Loucy (cell line): ENCODE measurements around the gene PRR7.

Experiments
- EZH2phosphoT487 ChIP-seq: fragments of 200-600 bp; IDR thresholded peaks from 2 replicates; pipeline ENCODE4 v1.6.1; 2018; ENCODE audit warnings: antibody characterized with exemption, mild to moderate bottlenecking, moderate library complexity, borderline replicate concordance
- TF ChIP-seq, protein P1 (sequence below): fragments of 200-600 bp; sonication (generic); conservative IDR thresholded peaks from 2 replicates; pipeline ENCODE4 v1.5.1; 2014; ENCODE audit warnings: mild to moderate bottlenecking, antibody characterized with exemption, low read length

DNA sequence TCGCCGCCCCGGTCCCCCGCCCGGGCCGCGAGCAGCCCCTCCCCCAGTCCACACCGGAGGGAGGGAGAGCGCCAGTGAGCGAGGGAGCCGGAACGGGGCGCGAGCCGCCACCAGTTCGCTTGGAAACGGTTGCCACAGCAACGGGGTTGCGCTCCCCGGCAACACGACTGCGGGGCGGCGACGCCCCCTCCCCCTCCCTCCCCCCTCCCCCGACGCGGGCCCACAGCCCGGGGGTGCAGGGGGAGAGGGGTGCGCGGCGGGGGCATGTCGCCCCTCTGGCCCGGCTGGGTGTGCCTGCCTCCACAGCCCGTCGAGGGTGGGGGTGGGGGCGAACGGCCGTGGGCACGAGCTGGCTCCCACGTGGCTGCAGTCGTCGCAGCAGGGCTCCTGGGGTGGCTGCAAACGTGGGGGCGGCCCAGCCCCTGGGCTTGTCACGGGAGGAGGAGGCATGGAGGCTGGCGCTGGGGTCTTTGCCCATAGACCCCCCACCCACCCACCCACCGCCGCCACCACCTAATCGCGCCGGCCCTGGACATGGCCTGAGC is 524 bp downstream of the PRR7 start:
- TF ChIP-seq, protein P1, sequence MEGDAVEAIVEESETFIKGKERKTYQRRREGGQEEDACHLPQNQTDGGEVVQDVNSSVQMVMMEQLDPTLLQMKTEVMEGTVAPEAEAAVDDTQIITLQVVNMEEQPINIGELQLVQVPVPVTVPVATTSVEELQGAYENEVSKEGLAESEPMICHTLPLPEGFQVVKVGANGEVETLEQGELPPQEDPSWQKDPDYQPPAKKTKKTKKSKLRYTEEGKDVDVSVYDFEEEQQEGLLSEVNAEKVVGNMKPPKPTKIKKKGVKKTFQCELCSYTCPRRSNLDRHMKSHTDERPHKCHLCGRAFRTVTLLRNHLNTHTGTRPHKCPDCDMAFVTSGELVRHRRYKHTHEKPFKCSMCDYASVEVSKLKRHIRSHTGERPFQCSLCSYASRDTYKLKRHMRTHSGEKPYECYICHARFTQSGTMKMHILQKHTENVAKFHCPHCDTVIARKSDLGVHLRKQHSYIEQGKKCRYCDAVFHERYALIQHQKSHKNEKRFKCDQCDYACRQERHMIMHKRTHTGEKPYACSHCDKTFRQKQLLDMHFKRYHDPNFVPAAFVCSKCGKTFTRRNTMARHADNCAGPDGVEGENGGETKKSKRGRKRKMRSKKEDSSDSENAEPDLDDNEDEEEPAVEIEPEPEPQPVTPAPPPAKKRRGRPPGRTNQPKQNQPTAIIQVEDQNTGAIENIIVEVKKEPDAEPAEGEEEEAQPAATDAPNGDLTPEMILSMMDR = no peak
- TF ChIP-seq EZH2phosphoT487 = no peak
